ENCODE measurements around the gene DARS1. TPM values are rescaled to one million over a fixed set of nuclear protein-coding genes. Genes with fewer than 3 reads are reported as not detected.
A peak's percentile ranks its signal among the peaks of the same experiment; 100 is the strongest.

The DARS1 gene
- total RNA-seq, 1 donor from 2014 or later = 63.1 TPM

DNA sequence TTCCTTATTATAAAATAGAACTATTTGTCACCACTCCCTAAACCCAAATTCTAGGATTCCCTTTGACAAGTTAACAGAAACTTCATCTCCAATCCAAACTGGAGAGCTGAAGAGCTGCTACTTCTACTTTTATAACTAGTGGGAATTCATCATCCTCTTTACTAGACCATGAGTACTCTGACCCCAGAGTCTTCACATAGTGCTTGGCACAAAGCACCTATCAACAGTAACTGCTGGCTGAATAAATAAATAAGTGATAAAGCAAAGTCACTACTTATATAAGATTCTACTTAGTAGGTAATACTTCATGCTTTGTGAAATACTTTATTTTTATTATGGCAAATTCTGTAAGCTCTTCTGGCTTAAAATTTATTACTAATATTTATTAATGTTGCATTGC, 49.5 kb downstream of the DARS1 start:
- Histone ChIP-seq H3K4me3 (no peak overlapping the region), H3K4me1 (no peaks in the 10 kb centered on the region), H3K36me3 (peaks cover 0 to 8% of the 10 kb centered on the region in 2 donors), H3K27me3 (no peaks in the 10 kb centered on the region), H3K27ac (no peak overlapping the region), H3K9me3 (no peaks in the 10 kb centered on the region)
- TF ChIP-seq, protein P1, sequence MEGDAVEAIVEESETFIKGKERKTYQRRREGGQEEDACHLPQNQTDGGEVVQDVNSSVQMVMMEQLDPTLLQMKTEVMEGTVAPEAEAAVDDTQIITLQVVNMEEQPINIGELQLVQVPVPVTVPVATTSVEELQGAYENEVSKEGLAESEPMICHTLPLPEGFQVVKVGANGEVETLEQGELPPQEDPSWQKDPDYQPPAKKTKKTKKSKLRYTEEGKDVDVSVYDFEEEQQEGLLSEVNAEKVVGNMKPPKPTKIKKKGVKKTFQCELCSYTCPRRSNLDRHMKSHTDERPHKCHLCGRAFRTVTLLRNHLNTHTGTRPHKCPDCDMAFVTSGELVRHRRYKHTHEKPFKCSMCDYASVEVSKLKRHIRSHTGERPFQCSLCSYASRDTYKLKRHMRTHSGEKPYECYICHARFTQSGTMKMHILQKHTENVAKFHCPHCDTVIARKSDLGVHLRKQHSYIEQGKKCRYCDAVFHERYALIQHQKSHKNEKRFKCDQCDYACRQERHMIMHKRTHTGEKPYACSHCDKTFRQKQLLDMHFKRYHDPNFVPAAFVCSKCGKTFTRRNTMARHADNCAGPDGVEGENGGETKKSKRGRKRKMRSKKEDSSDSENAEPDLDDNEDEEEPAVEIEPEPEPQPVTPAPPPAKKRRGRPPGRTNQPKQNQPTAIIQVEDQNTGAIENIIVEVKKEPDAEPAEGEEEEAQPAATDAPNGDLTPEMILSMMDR (IDR thresholded peaks at IDR 0.05) = no peak
- TF ChIP-seq POLR2AphosphoS5 (IDR thresholded peaks at IDR 0.05; ENCODE audit: insufficient read depth in 1 of 2, low read depth in 1 of 2) = no peak
- TF ChIP-seq POLR2A (IDR thresholded peaks at IDR 0.05) = no peak
- intact Hi-C loops (cut with DNase I) = no loop called here
- no peak for DNase-seq (ENCODE audit: extremely low spot score in 2 of 2)

DNA sequence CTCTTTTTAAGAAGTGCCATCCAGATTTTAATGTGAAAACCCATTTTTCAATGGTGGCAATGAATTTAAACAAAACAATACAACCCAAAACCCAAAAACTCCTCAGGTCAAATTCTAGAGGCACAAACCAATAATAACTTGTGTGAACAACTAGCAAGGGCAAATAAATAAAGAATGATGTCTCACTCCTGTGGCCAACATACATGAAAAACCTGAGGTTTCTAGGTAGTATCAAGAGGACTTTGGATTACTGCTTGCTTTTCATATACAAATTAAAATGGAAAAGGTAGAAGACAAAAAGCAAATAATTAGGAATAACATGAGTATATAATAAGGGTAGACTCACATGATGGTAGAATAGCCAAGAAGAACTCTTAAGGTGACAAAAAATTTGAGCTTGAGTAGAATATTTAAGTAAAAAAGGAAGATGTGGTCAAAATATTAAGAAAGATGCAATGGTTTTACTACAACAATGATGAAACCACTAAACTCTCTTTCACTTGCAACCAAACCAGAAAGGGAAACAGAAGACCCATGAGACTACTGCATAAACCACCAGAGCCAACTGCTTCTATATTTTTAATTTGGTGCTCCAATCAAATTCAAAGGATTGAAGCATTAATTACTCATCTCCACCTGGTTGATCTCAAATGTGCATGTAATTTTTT, 53.5 kb downstream of the DARS1 start:
- DNase-seq (ENCODE audit: extremely low spot score in 2 of 2) = no peak
- no peaks in the 10 kb centered on the region for H3K27me3 ChIP-seq
- no peak for TF ChIP-seq POLR2A (IDR thresholded peaks at IDR 0.05)
- TF ChIP-seq, protein P1 (IDR thresholded peaks at IDR 0.05) = no peak
- no peak for TF ChIP-seq POLR2AphosphoS5 (IDR thresholded peaks at IDR 0.05; ENCODE audit: insufficient read depth in 1 of 2, low read depth in 1 of 2)
- no peaks in the 10 kb centered on the region for H3K9me3 ChIP-seq
- H3K36me3 ChIP-seq = peaks cover 0 to 22% of the 10 kb centered on the region in 2 donors
- no peak overlapping the region for H3K4me3 ChIP-seq
- intact Hi-C loops (cut with DNase I) = no loop called here
- no peak overlapping the region for H3K27ac ChIP-seq
- no peaks in the 10 kb centered on the region for H3K4me1 ChIP-seq

DNA sequence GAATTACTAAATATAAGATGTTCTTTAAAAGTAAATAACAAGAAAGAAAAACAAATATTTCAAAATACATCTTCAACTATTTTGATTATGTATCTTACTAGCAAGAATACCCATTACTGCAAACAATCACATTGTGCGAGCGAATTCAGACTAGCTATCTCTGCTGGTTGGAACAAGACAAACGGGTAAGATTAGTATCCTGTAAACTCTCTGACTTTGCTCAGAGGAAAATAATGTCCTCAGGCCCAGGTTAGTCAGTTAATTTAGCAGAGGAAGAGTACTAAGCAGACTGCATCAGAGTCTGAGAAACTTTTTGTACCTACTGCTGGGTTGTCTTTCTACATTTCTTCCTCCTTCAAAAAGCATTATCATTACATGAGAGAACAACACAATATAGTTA, 58.8 kb downstream of the DARS1 start:
- peaks cover 0 to 27% of the 10 kb centered on the region in 2 donors for H3K36me3 ChIP-seq
- TF ChIP-seq POLR2AphosphoS5 (IDR thresholded peaks at IDR 0.05; ENCODE audit: insufficient read depth in 1 of 2, low read depth in 1 of 2) (no peak), POLR2A (IDR thresholded peaks at IDR 0.05) (no peak)
- TF ChIP-seq, protein P1 (IDR thresholded peaks at IDR 0.05) = no peak
- no peak for DNase-seq (ENCODE audit: extremely low spot score in 2 of 2)
- H3K4me1 ChIP-seq = no peaks in the 10 kb centered on the region
- intact Hi-C loops (cut with DNase I) = no loop called here
- no peaks in the 10 kb centered on the region for H3K27me3 ChIP-seq
- H3K9me3 ChIP-seq = no peaks in the 10 kb centered on the region
- no peak overlapping the region for H3K27ac ChIP-seq
- no peak overlapping the region for H3K4me3 ChIP-seq

DNA sequence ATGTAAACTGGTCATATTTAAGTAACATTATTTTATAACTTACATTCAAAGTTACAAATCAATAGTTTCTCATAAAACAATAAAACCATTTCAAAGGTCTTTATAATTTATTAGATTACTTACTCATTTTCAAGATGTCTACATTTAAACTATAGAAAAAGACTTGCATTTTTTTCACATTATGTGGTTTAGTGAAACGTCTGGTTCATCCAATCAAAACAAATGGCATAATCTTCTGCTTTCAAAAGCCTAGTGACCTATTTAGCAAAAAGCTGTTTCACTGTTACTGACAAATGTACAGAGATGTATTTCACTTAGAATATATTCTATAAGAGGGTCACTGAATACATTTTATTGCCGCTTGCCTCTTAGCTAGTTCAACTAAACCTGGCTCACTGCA, 59.9 kb downstream of the DARS1 start:
- peaks cover 0 to 17% of the 10 kb centered on the region in 2 donors for H3K36me3 ChIP-seq
- TF ChIP-seq, protein P1 (IDR thresholded peaks at IDR 0.05) = no peak
- no peak for TF ChIP-seq POLR2AphosphoS5 (IDR thresholded peaks at IDR 0.05; ENCODE audit: insufficient read depth in 1 of 2, low read depth in 1 of 2)
- no peak for TF ChIP-seq POLR2A (IDR thresholded peaks at IDR 0.05)
- H3K27ac ChIP-seq = no peak overlapping the region
- H3K4me3 ChIP-seq = no peak overlapping the region
- intact Hi-C loops (cut with DNase I) = no loop called here
- DNase-seq (ENCODE audit: extremely low spot score in 2 of 2) = no peak
- H3K27me3 ChIP-seq = no peaks in the 10 kb centered on the region
- H3K4me1 ChIP-seq = no peaks in the 10 kb centered on the region
- no peaks in the 10 kb centered on the region for H3K9me3 ChIP-seq

DNA sequence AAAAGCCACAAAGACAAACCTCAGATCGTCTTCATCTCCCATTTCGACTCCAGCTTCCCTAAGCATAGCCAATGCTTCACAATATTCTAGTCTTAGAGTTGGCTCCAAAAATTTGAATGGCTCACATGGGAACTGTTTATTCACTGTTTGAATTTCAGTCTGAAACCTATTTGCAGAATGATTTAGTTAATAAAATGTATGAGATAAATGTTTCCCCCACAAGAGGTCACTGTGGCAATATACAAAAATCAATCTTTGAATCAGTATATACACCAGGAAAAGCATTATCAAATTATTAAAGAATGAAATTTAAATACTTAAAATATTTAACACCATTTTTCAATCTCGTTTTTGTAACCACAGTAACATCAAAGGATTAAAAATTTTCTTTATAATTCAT, 69.2 kb downstream of the DARS1 start:
- H3K9me3 ChIP-seq = no peaks in the 10 kb centered on the region
- no peak for TF ChIP-seq POLR2AphosphoS5 (IDR thresholded peaks at IDR 0.05; ENCODE audit: insufficient read depth in 1 of 2, low read depth in 1 of 2)
- TF ChIP-seq, protein P1 (IDR thresholded peaks at IDR 0.05) = peak in 1 of 3 experiments; percentile 21
- H3K4me3 ChIP-seq = no peak overlapping the region
- H3K27me3 ChIP-seq = no peaks in the 10 kb centered on the region
- intact Hi-C loops (cut with DNase I) = no loop called here
- no peak for DNase-seq (ENCODE audit: extremely low spot score in 2 of 2)
- H3K36me3 ChIP-seq = peaks cover 0 to 12% of the 10 kb centered on the region in 2 donors
- no peaks in the 10 kb centered on the region for H3K4me1 ChIP-seq
- H3K27ac ChIP-seq = no peak overlapping the region

Measured in vagina (tissue), 2 donors.